Neural progenitor cell (in vitro differentiated cells): ENCODE data around the gene PZP.

ENCODE experiments used
- CTCF ChIP-seq: fragments of 200-600 bp; sonication (generic); IDR thresholded peaks from 2 replicates; pipeline ENCODE4 v1.5.1; 2017; ENCODE audit warnings: antibody characterized with exemption, mild to moderate bottlenecking
- EZH2 ChIP-seq: fragments of 200-600 bp; sonication (generic); IDR thresholded peaks from 2 replicates; pipeline ENCODE4 v1.6.1; 2017; ENCODE audit warnings: antibody characterized with exemption, mild to moderate bottlenecking, moderate library complexity
- EZH2phosphoT487 ChIP-seq: fragments of 200-600 bp; sonication (generic); IDR thresholded peaks from 2 replicates; pipeline ENCODE4 v1.6.1; 2017; ENCODE audit warnings: antibody characterized with exemption

- TF ChIP-seq CTCF (no peak), EZH2 (no peak), EZH2phosphoT487 (no peak)
Measured at GRCh38 chr12:9163392-9163791, 44.8 kb downstream of the PZP start.
